Right lobe of liver (tissue), 6 donors: Measurements from ENCODE around the gene C1RL. TPM values are rescaled to one million over a fixed set of nuclear protein-coding genes. Genes with fewer than 3 reads are reported as not detected.

ENCODE experiments used
- ATAC-seq, 4 donors: fragments of 200-7000 bp; cut with Tn5 transposase; one replicate each; pipeline ENCODE4 v1.9.1; 2020; ENCODE audit warnings: mild to moderate bottlenecking in 4 of 4, moderate library complexity in 4 of 4
- DNase-seq, 3 donors: peaks; one replicate each; pipeline ENCODE4 v3.0.0-alpha.2; 2020
- H3K27ac ChIP-seq, 3 donors: fragments of 200-600 bp; one replicate each; pipeline ENCODE4 v1.8.0; 2022
- H3K27me3 ChIP-seq, 2 donors: fragments of 200-600 bp; one replicate each; pipeline ENCODE4 v1.8.0; 2022
- H3K36me3 ChIP-seq, 4 donors: fragments of 200-600 bp; sonication (generic) in 1 of 4; one replicate each; pipeline versions ENCODE4 v1.5.1 to v1.8.0; 2017 to 2022; ENCODE audit warnings: control low read depth in 1 of 4
- H3K4me1 ChIP-seq, 4 donors: fragments of 200-600 bp; sonication (generic) in 1 of 4; one replicate each; pipeline versions ENCODE4 v1.5.1 to v1.8.0; 2017 to 2022; ENCODE audit warnings: control low read depth in 1 of 4
- H3K4me3 ChIP-seq, 3 donors: fragments of 200-600 bp; one replicate each; pipeline ENCODE4 v1.8.0; 2022
- H3K9me3 ChIP-seq, 4 donors: fragments of 200-600 bp; sonication (generic) in 1 of 4; one replicate each; pipeline versions ENCODE4 v1.5.1 to v1.8.0; 2017 to 2022; ENCODE audit warnings: control low read depth in 1 of 4
- CTCF ChIP-seq, 4 donors: fragments of 200-600 bp in 3 of 4; fragments of 450-650 bp in 1 of 4; IDR thresholded peaks; one replicate each; pipeline versions ENCODE4 v1.5.1 to v1.8.0; 2016 to 2022; ENCODE audit warnings: antibody characterized with exemption in 4 of 4, mild to moderate bottlenecking in 2 of 4
- POLR2A ChIP-seq: fragments of 450-650 bp; IDR thresholded peaks from one replicate; pipeline ENCODE4 v1.6.1; 2017; ENCODE audit warnings: antibody characterized with exemption, mild to moderate bottlenecking
- WGBS: methylation state at CpG from one replicate; pipeline ENCODE4 v1.1.6; 2018; ENCODE audit warnings: low coverage, low lambda C conversion rate; ENCODE audit not compliant: insufficient coverage; ENCODE audit errors: missing lambda C conversion rate; 5-methylcytosine and 5-hydroxymethylcytosine counted together
- intact Hi-C, 2 donors: fragments of 100-400 bp; cut with DNase I; formaldehyde crosslinking; loops; one replicate each; pipeline versions ENCODE4 v1.11.2 to v1.14.1; 2022
- total RNA-seq, 6 experiments: library from RNA; depleted of rRNA in 2 of 6; stranded (reverse); fragments of >200 nt in 2 of 6; fragmentation: NEBNext Ultra II Directional in 3 of 6; extraction: Animal tissue kit (Norgen Biotek cat#: 25700) in 3 of 6; gene quantifications; one replicate each; pipeline versions ENCODE4 v1.1.0 to v1.2.4, GENCODE V29; 2016 to 2023
- donor health status: DM: no; HTN: yes; CAD: no.
- donor health status: DM: no; HTN: no; CAD: no.
- donor health status: DM: no; HTN: no; CAD: no.
- donor health status: DM: no; HTN: yes; CAD: no.
- donor health status: DM: no; HTN: yes; CAD: no.

The C1RL gene
- total RNA-seq, 6 experiments from 2014 or later, result 202 to 236 (median 216) TPM

GRCh38 chr12:7122811-7123769 lies 14.1 kb upstream of the C1RL start:
- TF ChIP-seq CTCF (IDR thresholded peaks at IDR 0.05), result no peak
- TF ChIP-seq POLR2A, result no peak
- no peaks in the 10 kb centered on the region for H3K9me3 ChIP-seq
- peak overlapping the region; percentile 9 to 77 (median 65) for H3K27ac ChIP-seq
- ATAC-seq (peak; percentile 32 to 47 (median 39)), DNase-seq (peak in 1 of 3 donors; percentile 77)
- 16% methylated on average over 7 of the region's 7 CpGs for WGBS
- H3K27me3 ChIP-seq, result no peaks in the 10 kb centered on the region
- peak overlapping the region in 2 of 3 donors; percentile 40 to 44 for H3K4me3 ChIP-seq
- intact Hi-C loops, result no loop called here
- peaks cover 0 to 91% (median 16%) of the 10 kb centered on the region in 4 donors for H3K4me1 ChIP-seq
- H3K36me3 ChIP-seq, result no peaks in the 10 kb centered on the region

GRCh38 chr12:7121324-7121723 lies 12.3 kb upstream of the C1RL start:
- H3K4me1 ChIP-seq, result peaks cover 0 to 89% (median 16%) of the 10 kb centered on the region in 4 donors
- WGBS, result 51% methylated on average over 5 of the region's 5 CpGs

GRCh38 chr12:7120166-7120565 lies 11.2 kb upstream of the C1RL start:
- TF ChIP-seq CTCF (IDR thresholded peaks at IDR 0.05), result no peak
- no peak for TF ChIP-seq POLR2A
- intact Hi-C loops, result no loop called here
- 89% methylated on average over 1 of the region's 5 CpGs for WGBS
- DNase-seq (no peak), ATAC-seq (no peak)
- Histone ChIP-seq H3K27ac (peak overlapping the region in 1 of 3 donors; percentile 33), H3K27me3 (no peaks in the 10 kb centered on the region), H3K4me3 (no peak overlapping the region), H3K4me1 (peaks cover 0 to 79% (median 13%) of the 10 kb centered on the region in 4 donors), H3K9me3 (no peaks in the 10 kb centered on the region), H3K36me3 (peaks cover 0 to 3% (median under 1%) of the 10 kb centered on the region in 4 donors)

More at GRCh38 chr12:7121324-7121723, 12.3 kb upstream of the C1RL start:
- H3K27me3 ChIP-seq, result no peaks in the 10 kb centered on the region
- H3K9me3 ChIP-seq, result no peaks in the 10 kb centered on the region
- no peak for TF ChIP-seq POLR2A
- TF ChIP-seq CTCF (IDR thresholded peaks at IDR 0.05), result no peak
- H3K27ac ChIP-seq, result peak overlapping the region in 1 of 3 donors; percentile 29
- intact Hi-C loops, result no loop called here
- peak in 1 of 4 donors; percentile 0 for ATAC-seq
- no peak for DNase-seq
- H3K36me3 ChIP-seq, result no peaks in the 10 kb centered on the region
- H3K4me3 ChIP-seq, result no peak overlapping the region

GRCh38 chr12:7118881-7119280 lies 9.9 kb upstream of the C1RL start:
- TF ChIP-seq CTCF (IDR thresholded peaks at IDR 0.05) (no peak), POLR2A (no peak)
- DNase-seq, result peak in 1 of 3 donors; percentile 45
- peaks cover 0 to 66% (median 8%) of the 10 kb centered on the region in 4 donors for H3K4me1 ChIP-seq
- no peak overlapping the region for H3K4me3 ChIP-seq
- H3K27me3 ChIP-seq, result no peaks in the 10 kb centered on the region
- WGBS, result 100% methylated on average over 1 of the region's 3 CpGs
- intact Hi-C loops, result no loop called here
- peaks cover 0 to 6% (median under 1%) of the 10 kb centered on the region in 4 donors for H3K36me3 ChIP-seq
- no peaks in the 10 kb centered on the region for H3K9me3 ChIP-seq
- ATAC-seq, result no peak
- H3K27ac ChIP-seq, result no peak overlapping the region
